ENCODE data around the gene SYT2. TPM values are rescaled to one million over a fixed set of nuclear protein-coding genes. Genes with fewer than 3 reads are reported as not detected.
"Not testable (repeated sequence)": the region's sequence is repeated elsewhere in the genome, so short reads cannot be mapped to it uniquely, and the experiment has no call there.

SYT2 gene
- total and polyA plus RNA-seq, 2 donors from 2014 or later = 0.15 to 0.19 TPM

- DNase-seq; H3K4me1 ChIP-seq (ENCODE audit: control insufficient read depth in 2 of 3, insufficient read depth in 2 of 3, low read depth in 1 of 3, low read length in 3 of 3); intact Hi-C loops (cut with DNase I); FAIRE-seq; H3K27me3 ChIP-seq (ENCODE audit: control insufficient read depth, insufficient read depth, low read length); H3K4me3 ChIP-seq (ENCODE audit: low read length in 3 of 3); H3K9ac ChIP-seq (ENCODE audit: low read length in 3 of 3); H3K9me3 ChIP-seq (ENCODE audit: control insufficient read depth in 2 of 3, insufficient read depth in 1 of 3, low read length in 3 of 3); H3K27ac ChIP-seq (ENCODE audit: low read depth in 2 of 2, low read length in 2 of 2); H3K36me3 ChIP-seq (ENCODE audit: control insufficient read depth in 2 of 3, insufficient read depth in 3 of 3, low read length in 3 of 3): not testable (repeated sequence)
Observed at GRCh38 chr1:202543537-202543936, 166.7 kb downstream of the SYT2 start.

- H3K9me3 ChIP-seq (ENCODE audit: control insufficient read depth in 2 of 3, insufficient read depth in 1 of 3, low read length in 3 of 3); H3K4me1 ChIP-seq (ENCODE audit: control insufficient read depth in 2 of 3, insufficient read depth in 2 of 3, low read depth in 1 of 3, low read length in 3 of 3); H3K27me3 ChIP-seq (ENCODE audit: control insufficient read depth, insufficient read depth, low read length); DNase-seq; H3K36me3 ChIP-seq (ENCODE audit: control insufficient read depth in 2 of 3, insufficient read depth in 3 of 3, low read length in 3 of 3); FAIRE-seq; H3K9ac ChIP-seq (ENCODE audit: low read length in 3 of 3); intact Hi-C loops (cut with DNase I): not testable (repeated sequence)
- peak overlapping the region in 1 of 3 donors; percentile 47 for H3K4me3 ChIP-seq (ENCODE audit: low read length in 3 of 3)
- H3K27ac ChIP-seq (ENCODE audit: low read depth in 2 of 2, low read length in 2 of 2) = peak overlapping the region in 1 of 2 donors; percentile 48
Observed at GRCh38 chr1:202542415-202542814, 167.8 kb downstream of the SYT2 start.

GRCh38 chr1:202540858-202541257, 169.4 kb downstream of the SYT2 start:
- intact Hi-C loops (cut with DNase I); DNase-seq: not testable (repeated sequence)

More at GRCh38 chr1:202540858-202541257, 169.4 kb downstream of the SYT2 start:
- H3K9ac ChIP-seq (ENCODE audit: low read length in 3 of 3) = peak overlapping the region in 1 of 3 donors; percentile 10
- not testable (repeated sequence) for H3K27ac ChIP-seq (ENCODE audit: low read depth in 2 of 2, low read length in 2 of 2); H3K4me1 ChIP-seq (ENCODE audit: control insufficient read depth in 2 of 3, insufficient read depth in 2 of 3, low read depth in 1 of 3, low read length in 3 of 3); H3K36me3 ChIP-seq (ENCODE audit: control insufficient read depth in 2 of 3, insufficient read depth in 3 of 3, low read length in 3 of 3); FAIRE-seq; H3K27me3 ChIP-seq (ENCODE audit: control insufficient read depth, insufficient read depth, low read length); H3K9me3 ChIP-seq (ENCODE audit: control insufficient read depth in 2 of 3, insufficient read depth in 1 of 3, low read length in 3 of 3)
- H3K4me3 ChIP-seq (ENCODE audit: low read length in 3 of 3) = peak overlapping the region; percentile 59 to 66 (median 61)

Other genes starting within 250 kb of the SYT2 start
- gene KDM5B, start 98.0 kb upstream of the SYT2 start, total RNA-seq = 55.5 TPM
- 10.7 TPM for gene KDM5B, start 98.0 kb upstream of the SYT2 start, polyA plus RNA-seq (ENCODE audit: insufficient read depth, low read depth, low replicate concordance)
- 2.0 TPM for gene PCAT6, start 100.5 kb upstream of the SYT2 start, total RNA-seq
- gene PCAT6, start 100.5 kb upstream of the SYT2 start, polyA plus RNA-seq (ENCODE audit: insufficient read depth, low read depth, low replicate concordance) = 5.8 TPM
- gene RABIF, start 178.7 kb upstream of the SYT2 start, total RNA-seq = 8.7 TPM
- gene RABIF, start 178.7 kb upstream of the SYT2 start, polyA plus RNA-seq (ENCODE audit: insufficient read depth, low read depth, low replicate concordance) = 9.4 TPM
- gene KLHL12, start 216.8 kb upstream of the SYT2 start, total RNA-seq = 28.2 TPM
- 27.5 TPM for gene KLHL12, start 216.8 kb upstream of the SYT2 start, polyA plus RNA-seq (ENCODE audit: insufficient read depth, low read depth, low replicate concordance)
- gene ADIPOR1, start 247.9 kb upstream of the SYT2 start, total RNA-seq = 66.8 TPM
- 70.0 TPM for gene ADIPOR1, start 247.9 kb upstream of the SYT2 start, polyA plus RNA-seq (ENCODE audit: insufficient read depth, low read depth, low replicate concordance)